Smooth muscle cell (in vitro differentiated cells): ENCODE results near the gene ITPKA. TPM values are rescaled to one million over a fixed set of nuclear protein-coding genes. Genes with fewer than 3 reads are reported as not detected.

Experiments used
- DNase-seq: peaks from one replicate; lab custom pipeline; 2025; ENCODE audit not compliant: unreplicated experiment; lab: John Stamatoyannopoulos, UW
- H2AFZ ChIP-seq: fragments of 200-600 bp; sonication (generic); 2 replicates; pipeline ENCODE4 v1.6.0; 2016; ENCODE audit warnings: antibody characterized with exemption, low read depth, mild to moderate bottlenecking
- H3F3A ChIP-seq: fragments of 200-600 bp; sonication (generic); 2 replicates; pipeline ENCODE4 v1.6.0; 2017; ENCODE audit warnings: antibody characterized with exemption, low read depth
- H3K27ac ChIP-seq: fragments of 200-600 bp; sonication (generic); 2 replicates; pipeline ENCODE4 v1.5.1; 2016; ENCODE audit warnings: low read depth, mild to moderate bottlenecking
- H3K27me3 ChIP-seq: fragments of 200-600 bp; sonication (generic); 2 replicates; pipeline ENCODE4 v1.6.1; 2016; ENCODE audit warnings: low read depth, mild to moderate bottlenecking
- H3K36me3 ChIP-seq: fragments of 200-600 bp; sonication (generic); 2 replicates; pipeline ENCODE4 v1.5.1; 2016; ENCODE audit warnings: low read depth
- H3K4me1 ChIP-seq: fragments of 200-600 bp; sonication (generic); 2 replicates; pipeline ENCODE4 v1.5.1; 2016; ENCODE audit warnings: low read depth
- H3K4me2 ChIP-seq: fragments of 200-600 bp; sonication (generic); 2 replicates; pipeline ENCODE4 v1.6.0; 2016; ENCODE audit warnings: mild to moderate bottlenecking
- H3K4me3 ChIP-seq: fragments of 200-600 bp; sonication (generic); 2 replicates; pipeline ENCODE4 v1.5.1; 2016; ENCODE audit warnings: mild to moderate bottlenecking
- H3K79me2 ChIP-seq: fragments of 200-600 bp; sonication (generic); 2 replicates; pipeline ENCODE4 v1.6.0; 2016; ENCODE audit warnings: low read depth, mild to moderate bottlenecking
- H3K9ac ChIP-seq: fragments of 200-600 bp; sonication (generic); 2 replicates; pipeline ENCODE4 v1.6.0; 2016; ENCODE audit warnings: low read depth
- H3K9me3 ChIP-seq: fragments of 200-600 bp; sonication (generic); replicated peaks from 2 replicates; pipeline ENCODE4 v1.5.1; 2016; ENCODE audit warnings: low read depth
- H4K20me1 ChIP-seq: fragments of 200-600 bp; sonication (generic); 2 replicates; pipeline ENCODE4 v1.6.0; 2016; ENCODE audit warnings: low read depth
- CTCF ChIP-seq: fragments of 200-600 bp; sonication (generic); IDR thresholded peaks from 2 replicates; pipeline ENCODE4 v1.5.1; 2017; ENCODE audit warnings: borderline replicate concordance, mild to moderate bottlenecking, antibody characterized with exemption; ENCODE audit not compliant: insufficient read depth, poor library complexity, severe bottlenecking
- WGBS: methylation state at CpG from one replicate; pipeline ENCODE4 v1.1.7; 2016; ENCODE audit warnings: low lambda C conversion rate; 5-methylcytosine and 5-hydroxymethylcytosine counted together
- polyA plus RNA-seq: library from polyadenylated mRNA; unstranded; fragments of >200 nt; fragmentation: Nextera tagmentation; extraction: Ambion mirVana; gene quantifications from 2 replicates; pipeline ENCODE4 v1.2.1, GENCODE V29; 2016
- total RNA-seq: library from RNA; depleted of rRNA; stranded (reverse); fragments of >200 nt; gene quantifications from 2 replicates; pipeline ENCODE4 v1.2.3, GENCODE V29; 2014

The ITPKA gene
- total and polyA plus RNA-seq, 2 experiments from 2014 or later, result 2.1 to 2.8 TPM

GRCh38 chr15:41520636-41521035 is 27.0 kb downstream of the ITPKA start:
- 98% methylated on average over 17 of the region's 17 CpGs for WGBS
- no peaks in the 10 kb centered on the region for H3F3A ChIP-seq
- H3K27ac ChIP-seq, result no peak overlapping the region
- no peaks in the 10 kb centered on the region for H3K79me2 ChIP-seq
- H3K27me3 ChIP-seq, result no peaks in the 10 kb centered on the region
- H3K4me3 ChIP-seq, result no peak overlapping the region
- H2AFZ ChIP-seq, result no peak overlapping the region
- H3K4me1 ChIP-seq, result no peaks in the 10 kb centered on the region
- H3K9me3 ChIP-seq, result no peaks in the 10 kb centered on the region
- TF ChIP-seq CTCF, result no peak
- H3K9ac ChIP-seq, result no peak overlapping the region
- no peak for DNase-seq
- H4K20me1 ChIP-seq, result no peaks in the 10 kb centered on the region
- no peaks in the 10 kb centered on the region for H3K36me3 ChIP-seq
- no peak overlapping the region for H3K4me2 ChIP-seq

- DNase-seq, result no peak
- Histone ChIP-seq H4K20me1 (no peaks in the 10 kb centered on the region), H3K36me3 (no peaks in the 10 kb centered on the region), H3K4me2 (no peak overlapping the region), H3K9ac (no peak overlapping the region), H3K27me3 (no peaks in the 10 kb centered on the region), H3K4me1 (no peaks in the 10 kb centered on the region), H3K4me3 (no peak overlapping the region), H3K27ac (no peak overlapping the region), H3K9me3 (no peaks in the 10 kb centered on the region), H3K79me2 (no peaks in the 10 kb centered on the region), H2AFZ (no peak overlapping the region), H3F3A (no peaks in the 10 kb centered on the region)
- TF ChIP-seq CTCF, result no peak
- 96% methylated on average over 9 of the region's 9 CpGs for WGBS
Observed at GRCh38 chr15:41521614-41522013, 27.9 kb downstream of the ITPKA start.

- H3K4me3 ChIP-seq, result no peak overlapping the region
- no peak overlapping the region for H2AFZ ChIP-seq
- H3K9ac ChIP-seq, result no peak overlapping the region
- 99% methylated on average over 5 of the region's 5 CpGs for WGBS
- no peak for DNase-seq
- no peaks in the 10 kb centered on the region for H3K36me3 ChIP-seq
- no peak overlapping the region for H3K4me2 ChIP-seq
- H3K27me3 ChIP-seq, result no peaks in the 10 kb centered on the region
- H4K20me1 ChIP-seq, result no peaks in the 10 kb centered on the region
- no peak for TF ChIP-seq CTCF
- no peak overlapping the region for H3K27ac ChIP-seq
- no peaks in the 10 kb centered on the region for H3K9me3 ChIP-seq
- H3K79me2 ChIP-seq, result no peaks in the 10 kb centered on the region
- no peaks in the 10 kb centered on the region for H3K4me1 ChIP-seq
- no peaks in the 10 kb centered on the region for H3F3A ChIP-seq
Observed at GRCh38 chr15:41523097-41523496, 29.4 kb downstream of the ITPKA start.

GRCh38 chr15:41530363-41530956 is 36.8 kb downstream of the ITPKA start:
- Histone ChIP-seq H4K20me1 (no peaks in the 10 kb centered on the region), H3F3A (no peaks in the 10 kb centered on the region), H3K4me3 (no peak overlapping the region), H3K9ac (no peak overlapping the region), H3K4me1 (no peaks in the 10 kb centered on the region), H2AFZ (no peak overlapping the region), H3K4me2 (no peak overlapping the region), H3K27me3 (no peaks in the 10 kb centered on the region), H3K79me2 (no peaks in the 10 kb centered on the region), H3K27ac (no peak overlapping the region), H3K9me3 (no peaks in the 10 kb centered on the region), H3K36me3 (no peaks in the 10 kb centered on the region)
- 96% methylated on average over 6 of the region's 6 CpGs for WGBS
- TF ChIP-seq CTCF, result no peak
- no peak for DNase-seq
